BE2C (cell line): ENCODE results near the gene TTLL11.

Experiments
- DNase-seq: peaks from one replicate; pipeline ENCODE4 v3.0.0-alpha.2; 2020
- H3K27me3 ChIP-seq: fragments of 250-450 bp; sonication (Bioruptor Pico); 2 replicates; pipeline ENCODE4 v1.5.1; 2020; ENCODE audit warnings: mild to moderate bottlenecking
- H3K36me3 ChIP-seq: fragments of 250-450 bp; sonication (Bioruptor Pico); 2 replicates; pipeline ENCODE4 v1.5.1; 2020; ENCODE audit warnings: mild to moderate bottlenecking
- H3K4me1 ChIP-seq: fragments of 250-450 bp; sonication (Bioruptor Pico); 2 replicates; pipeline ENCODE4 v1.5.1; 2020
- H3K4me3 ChIP-seq: 2 replicates; pipeline ENCODE4 v1.5.1; 2011; ENCODE audit warnings: low read depth, low read length
- H3K9me3 ChIP-seq: fragments of 250-450 bp; sonication (Bioruptor Pico); 2 replicates; pipeline ENCODE4 v1.5.1; 2020
- TF ChIP-seq, protein P1 (sequence below): IDR thresholded peaks from 2 replicates; pipeline ENCODE4 v1.5.1; 2012; ENCODE audit warnings: mild to moderate bottlenecking, low read depth, low read length

TTLL11 gene

DNA sequence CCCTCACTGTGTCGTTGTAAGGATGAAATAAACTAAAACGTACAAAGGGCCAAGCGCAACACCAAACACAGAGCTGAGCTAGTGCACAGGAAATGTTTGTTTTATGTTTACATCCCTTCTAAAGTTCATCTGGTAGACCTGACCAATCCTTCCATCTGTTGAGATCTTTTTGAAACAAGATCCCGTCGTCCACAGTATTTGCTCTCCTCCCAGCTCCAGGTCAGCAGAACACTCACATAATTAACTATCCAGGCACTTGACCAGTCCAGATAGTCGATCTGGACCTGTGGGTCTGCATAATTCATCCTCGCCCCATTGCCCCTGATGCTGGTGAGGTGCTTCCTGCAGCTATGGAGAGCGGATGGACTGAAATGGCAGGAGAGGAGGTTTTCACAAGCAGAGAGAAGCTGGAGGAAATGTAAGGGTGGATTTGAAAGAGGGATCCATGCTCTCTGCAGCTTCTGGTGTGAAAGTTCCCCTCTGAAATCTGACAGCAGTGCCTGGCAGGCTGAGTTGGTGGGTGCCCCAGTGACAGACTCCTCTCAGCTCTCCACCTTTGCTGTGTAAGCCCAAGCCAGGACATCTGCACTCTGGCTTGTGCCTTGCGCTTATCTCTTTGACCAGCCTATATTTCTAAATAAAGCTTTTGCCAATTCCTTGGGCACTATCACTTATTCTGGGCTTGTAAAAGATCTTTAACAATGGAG lies 102.4 kb downstream of the TTLL11 start:
- DNase-seq, result no peak
- no peaks in the 10 kb centered on the region for H3K36me3 ChIP-seq
- H3K9me3 ChIP-seq, result no peaks in the 10 kb centered on the region
- no peaks in the 10 kb centered on the region for H3K4me1 ChIP-seq
- H3K27me3 ChIP-seq, result no peaks in the 10 kb centered on the region
- TF ChIP-seq, protein P1, sequence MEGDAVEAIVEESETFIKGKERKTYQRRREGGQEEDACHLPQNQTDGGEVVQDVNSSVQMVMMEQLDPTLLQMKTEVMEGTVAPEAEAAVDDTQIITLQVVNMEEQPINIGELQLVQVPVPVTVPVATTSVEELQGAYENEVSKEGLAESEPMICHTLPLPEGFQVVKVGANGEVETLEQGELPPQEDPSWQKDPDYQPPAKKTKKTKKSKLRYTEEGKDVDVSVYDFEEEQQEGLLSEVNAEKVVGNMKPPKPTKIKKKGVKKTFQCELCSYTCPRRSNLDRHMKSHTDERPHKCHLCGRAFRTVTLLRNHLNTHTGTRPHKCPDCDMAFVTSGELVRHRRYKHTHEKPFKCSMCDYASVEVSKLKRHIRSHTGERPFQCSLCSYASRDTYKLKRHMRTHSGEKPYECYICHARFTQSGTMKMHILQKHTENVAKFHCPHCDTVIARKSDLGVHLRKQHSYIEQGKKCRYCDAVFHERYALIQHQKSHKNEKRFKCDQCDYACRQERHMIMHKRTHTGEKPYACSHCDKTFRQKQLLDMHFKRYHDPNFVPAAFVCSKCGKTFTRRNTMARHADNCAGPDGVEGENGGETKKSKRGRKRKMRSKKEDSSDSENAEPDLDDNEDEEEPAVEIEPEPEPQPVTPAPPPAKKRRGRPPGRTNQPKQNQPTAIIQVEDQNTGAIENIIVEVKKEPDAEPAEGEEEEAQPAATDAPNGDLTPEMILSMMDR, result no peak
- no peak overlapping the region for H3K4me3 ChIP-seq

DNA sequence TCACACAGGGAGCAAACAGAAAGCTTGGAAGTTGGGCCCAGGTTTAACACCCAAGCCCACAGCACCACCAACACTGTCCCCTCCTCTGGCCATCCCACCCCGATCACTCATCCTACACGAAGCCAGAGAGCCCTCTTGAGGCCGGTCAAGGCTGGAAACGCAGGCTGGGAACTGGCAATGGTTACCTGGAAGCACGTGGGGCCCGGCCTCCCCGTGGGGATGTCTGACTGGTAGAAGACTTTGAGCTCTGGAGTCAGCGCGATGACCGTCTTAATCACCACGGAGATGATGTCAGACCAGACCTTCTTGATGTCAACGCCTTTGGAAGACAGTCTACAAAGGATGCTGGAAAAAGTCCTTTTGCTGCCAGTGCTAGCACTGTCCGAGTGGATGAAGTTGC lies 104.1 kb downstream of the TTLL11 start:
- peak; percentile 29 for DNase-seq
- H3K4me1 ChIP-seq, result no peaks in the 10 kb centered on the region
- H3K4me3 ChIP-seq, result no peak overlapping the region

DNA sequence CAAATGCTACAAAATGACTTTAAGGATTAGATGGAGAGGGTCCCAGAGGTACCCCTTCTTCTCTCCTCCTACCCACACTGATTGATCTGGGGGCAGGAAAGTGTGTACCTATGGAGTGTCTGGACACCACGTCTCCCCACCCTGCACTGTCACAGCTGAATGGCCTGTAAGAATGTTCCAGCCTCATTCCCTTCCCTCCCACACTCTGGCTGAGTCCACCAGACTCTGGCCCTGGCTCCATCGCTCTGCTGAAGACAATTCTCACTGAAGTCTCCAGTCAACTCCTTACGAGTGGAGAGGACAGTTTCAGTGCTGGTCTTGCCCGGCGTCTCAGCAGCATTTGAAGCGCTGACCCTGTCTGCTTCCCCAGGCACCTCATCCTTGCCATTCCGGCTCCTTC lies 105.8 kb downstream of the TTLL11 start:
- Histone ChIP-seq H3K9me3 (no peaks in the 10 kb centered on the region), H3K4me1 (no peaks in the 10 kb centered on the region), H3K27me3 (no peaks in the 10 kb centered on the region), H3K36me3 (no peaks in the 10 kb centered on the region), H3K4me3 (no peak overlapping the region)
- DNase-seq, result no peak
- TF ChIP-seq, protein P1, result no peak

More for the DNA sequence above, 104.1 kb downstream of the TTLL11 start:
- no peaks in the 10 kb centered on the region for H3K36me3 ChIP-seq
- H3K9me3 ChIP-seq, result no peaks in the 10 kb centered on the region
- TF ChIP-seq, protein P1, result peak; percentile 37
- H3K27me3 ChIP-seq, result no peaks in the 10 kb centered on the region

DNA sequence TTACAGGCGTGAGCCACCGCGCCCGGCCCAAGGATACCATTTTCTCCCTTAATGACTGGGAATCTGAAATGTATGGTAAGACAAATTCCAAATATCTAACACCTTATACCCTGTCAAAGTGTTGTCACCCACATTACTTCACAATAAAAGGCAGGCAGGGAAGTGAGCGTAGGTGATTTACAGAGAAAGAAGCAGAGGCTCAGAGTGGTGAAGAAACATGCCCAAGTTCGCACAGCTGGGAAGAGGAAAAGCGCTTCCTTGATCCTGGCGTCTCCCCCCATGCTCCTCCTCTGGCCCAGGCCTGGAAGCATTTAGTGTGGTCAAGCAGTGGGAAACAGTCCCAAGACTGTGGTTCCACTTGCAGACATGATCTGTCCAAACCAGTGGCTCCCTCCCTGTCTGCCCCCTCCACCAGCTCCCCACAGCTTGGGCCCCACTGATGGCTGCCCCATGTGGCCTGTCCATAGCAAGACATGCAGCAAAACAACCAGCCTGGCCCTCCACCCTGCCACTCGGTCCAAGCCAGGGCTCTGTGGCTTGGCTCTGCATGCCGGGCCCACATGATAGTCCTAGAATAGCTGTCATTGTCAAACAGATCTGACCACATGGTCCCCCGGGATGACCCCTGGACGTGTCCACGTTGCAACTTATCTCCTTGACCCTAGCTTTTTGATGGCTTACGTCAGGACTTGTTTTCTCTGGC lies 107.2 kb downstream of the TTLL11 start:
- no peaks in the 10 kb centered on the region for H3K4me1 ChIP-seq
- TF ChIP-seq, protein P1, result no peak
- H3K9me3 ChIP-seq, result no peaks in the 10 kb centered on the region
- no peaks in the 10 kb centered on the region for H3K27me3 ChIP-seq
- DNase-seq, result no peak
- no peaks in the 10 kb centered on the region; the same call in 1 of the 2 replicates for H3K36me3 ChIP-seq
- no peak overlapping the region for H3K4me3 ChIP-seq

DNA sequence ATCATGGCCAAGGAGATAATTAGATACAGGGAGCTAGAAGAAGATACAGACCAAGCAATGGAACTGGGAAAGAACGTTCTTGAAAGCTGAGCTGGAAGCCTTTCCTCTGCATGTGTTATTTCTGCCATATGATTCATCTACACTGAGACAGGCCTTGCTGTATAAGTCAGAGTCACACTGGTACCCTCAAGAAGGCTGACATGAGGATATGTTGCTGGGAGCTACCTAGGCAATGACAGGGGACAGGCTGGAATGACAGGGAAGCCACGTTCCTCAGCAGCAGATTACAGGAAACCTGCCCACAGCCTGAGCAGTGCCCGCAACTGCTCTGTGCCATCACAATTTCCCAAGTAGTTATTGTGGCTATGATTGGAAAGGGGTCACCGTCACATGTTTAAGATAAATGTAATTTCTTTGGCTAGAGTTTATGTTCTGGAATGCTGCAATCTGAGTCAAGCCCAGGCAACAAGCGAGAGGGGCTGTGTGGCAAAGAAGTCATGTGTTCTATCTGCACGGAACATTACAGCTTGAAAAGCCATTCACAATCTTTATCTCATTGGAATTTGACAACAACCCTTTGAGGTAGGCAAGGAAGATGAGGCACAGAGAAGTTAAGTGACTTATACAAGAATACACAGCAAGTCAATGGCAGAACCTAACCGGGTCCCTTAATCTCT lies 108.2 kb downstream of the TTLL11 start:
- Histone ChIP-seq H3K36me3 (peaks cover 2% of the 10 kb centered on the region; the same call in 1 of the 2 replicates), H3K4me1 (no peaks in the 10 kb centered on the region), H3K4me3 (no peak overlapping the region), H3K27me3 (no peaks in the 10 kb centered on the region), H3K9me3 (no peaks in the 10 kb centered on the region)
- TF ChIP-seq, protein P1, result no peak
- DNase-seq, result no peak
